Liver (tissue), 9 donors: ENCODE measurements around the gene SPZ1. TPM values are rescaled to one million over a fixed set of nuclear protein-coding genes. Genes with fewer than 3 reads are reported as not detected.

Source experiments
- DNase-seq: peaks from one replicate; pipeline ENCODE4 v3.0.0-alpha.2; 2017; ENCODE audit warnings: low spot score
- H3K27ac ChIP-seq, 2 donors: one replicate each; pipeline ENCODE4 v1.7.0; 2013; ENCODE audit warnings: inconsistent platforms in 2 of 2, low read length in 2 of 2, control low read depth in 1 of 2, low read depth in 1 of 2, mild to moderate bottlenecking in 1 of 2
- H3K27me3 ChIP-seq, 4 donors: one replicate each; pipeline versions ENCODE4 v1.6.1 to v1.7.0; 2013; ENCODE audit warnings: low read length in 3 of 4, inconsistent platforms in 1 of 4, mild to moderate bottlenecking in 1 of 4, moderate library complexity in 1 of 4; ENCODE audit not compliant: control insufficient read depth in 4 of 4, insufficient read depth in 4 of 4
- H3K36me3 ChIP-seq, 4 donors: one replicate each; pipeline versions ENCODE4 v1.6.1 to v1.7.0; 2013; ENCODE audit warnings: low read length in 3 of 4, mild to moderate bottlenecking in 3 of 4, low read depth in 1 of 4, moderate library complexity in 1 of 4; ENCODE audit not compliant: control insufficient read depth in 4 of 4, insufficient read depth in 3 of 4
- H3K4me1 ChIP-seq, 4 donors: one replicate each; pipeline versions ENCODE4 v1.6.1 to v1.7.0; 2013; ENCODE audit warnings: low read length in 3 of 4, mild to moderate bottlenecking in 3 of 4, moderate library complexity in 1 of 4; ENCODE audit not compliant: control insufficient read depth in 4 of 4, insufficient read depth in 4 of 4
- H3K4me3 ChIP-seq, 3 donors: one replicate each; pipeline versions ENCODE4 v1.6.1 to v1.7.0; 2013; ENCODE audit warnings: low read length in 3 of 3, control low read depth in 1 of 3, low read depth in 1 of 3, mild to moderate bottlenecking in 1 of 3
- H3K9ac ChIP-seq, 2 donors: one replicate each; pipeline ENCODE4 v1.7.0; 2013; ENCODE audit warnings: low read length in 2 of 2, mild to moderate bottlenecking in 2 of 2, moderate library complexity in 2 of 2, control low read depth in 1 of 2, low read depth in 1 of 2
- H3K9me3 ChIP-seq, 4 donors: one replicate each; pipeline versions ENCODE4 v1.6.1 to v1.7.0; 2013; ENCODE audit warnings: low read length in 3 of 4; ENCODE audit not compliant: control insufficient read depth in 4 of 4
- FOXA1 ChIP-seq: IDR thresholded peaks from 2 replicates; pipeline ENCODE4 v1.6.1; 2016; ENCODE audit warnings: antibody characterized with exemption
- FOXA2 ChIP-seq: IDR thresholded peaks from 2 replicates; pipeline ENCODE4 v1.6.1; 2016; ENCODE audit warnings: antibody characterized with exemption
- GABPA ChIP-seq, 2 donors: IDR thresholded peaks in 1 of 2; conservative IDR thresholded peaks in 1 of 2; 2 replicates each; pipeline ENCODE4 v1.6.1; 2016; ENCODE audit warnings: antibody characterized with exemption in 2 of 2, mild to moderate bottlenecking in 1 of 2, moderate library complexity in 1 of 2
- HNF4A ChIP-seq, 2 donors: conservative IDR thresholded peaks; 2 replicates each; pipeline ENCODE4 v1.6.1; 2016; ENCODE audit warnings: antibody characterized with exemption in 2 of 2, mild to moderate bottlenecking in 2 of 2
- HNF4G ChIP-seq: IDR thresholded peaks from 2 replicates; pipeline ENCODE4 v1.6.1; 2016; ENCODE audit warnings: antibody characterized with exemption
- JUND ChIP-seq, 2 donors: IDR thresholded peaks; 2 replicates each; pipeline ENCODE4 v1.6.1; 2016; ENCODE audit warnings: antibody characterized with exemption in 2 of 2
- RAD21 ChIP-seq, 2 donors: IDR thresholded peaks; 2 replicates each; pipeline ENCODE4 v1.6.1; 2016; ENCODE audit warnings: antibody characterized with exemption in 2 of 2, mild to moderate bottlenecking in 2 of 2
- RXRA ChIP-seq, 2 donors: IDR thresholded peaks; 2 replicates each; pipeline ENCODE4 v1.6.1; 2017 to 2018; ENCODE audit warnings: antibody characterized with exemption in 2 of 2, mild to moderate bottlenecking in 1 of 2
- TAF1 ChIP-seq: conservative IDR thresholded peaks from 2 replicates; pipeline ENCODE4 v1.6.1; 2016; ENCODE audit warnings: antibody characterized with exemption, mild to moderate bottlenecking
- YY1 ChIP-seq: IDR thresholded peaks from 2 replicates; pipeline ENCODE4 v1.6.1; 2016; ENCODE audit warnings: antibody characterized with exemption, mild to moderate bottlenecking
- WGBS: extraction: QIAGEN DNeasy Blood & Tissue Kit; methylation state at CpG from one replicate; pipeline ENCODE4 v1.1.7; 2013; 5-methylcytosine and 5-hydroxymethylcytosine counted together
- polyA plus RNA-seq, 2 donors: library from polyadenylated mRNA; stranded (reverse) in 1 of 2; unstranded in 1 of 2; fragments of 200-250 nt in 1 of 2; fragments of >200 nt in 1 of 2; fragmentation: Nextera tagmentation in 1 of 2; extraction: Ambion mirVana in 1 of 2; gene quantifications; one replicate each; pipeline versions ENCODE4 v1.2.1 to v1.2.3, GENCODE V29; 2013 to 2015
- total RNA-seq, 2 donors: library from RNA; depleted of rRNA; stranded (reverse); fragments of >200 nt; gene quantifications; one replicate each; pipeline ENCODE4 v1.2.3, GENCODE V29; 2014
- TF ChIP-seq, protein P1 (sequence below): IDR thresholded peaks from 2 replicates; pipeline ENCODE4 v1.6.1; 2016; ENCODE audit warnings: antibody characterized with exemption, mild to moderate bottlenecking
- TF ChIP-seq, protein P2 (sequence below): IDR thresholded peaks from 2 replicates; pipeline ENCODE4 v1.6.1; 2016; ENCODE audit warnings: antibody characterized with exemption
- TF ChIP-seq, protein P3 (sequence below): IDR thresholded peaks from 2 replicates; pipeline ENCODE4 v1.6.1; 2016; ENCODE audit warnings: antibody characterized with exemption
- donor health status: healthy.
- donor health status: healthy.
- donor health status: healthy.
- donor health status: healthy.
- donor health status: healthy.

Gene SPZ1
- total and polyA plus RNA-seq, 4 donors, result not detected

DNA sequence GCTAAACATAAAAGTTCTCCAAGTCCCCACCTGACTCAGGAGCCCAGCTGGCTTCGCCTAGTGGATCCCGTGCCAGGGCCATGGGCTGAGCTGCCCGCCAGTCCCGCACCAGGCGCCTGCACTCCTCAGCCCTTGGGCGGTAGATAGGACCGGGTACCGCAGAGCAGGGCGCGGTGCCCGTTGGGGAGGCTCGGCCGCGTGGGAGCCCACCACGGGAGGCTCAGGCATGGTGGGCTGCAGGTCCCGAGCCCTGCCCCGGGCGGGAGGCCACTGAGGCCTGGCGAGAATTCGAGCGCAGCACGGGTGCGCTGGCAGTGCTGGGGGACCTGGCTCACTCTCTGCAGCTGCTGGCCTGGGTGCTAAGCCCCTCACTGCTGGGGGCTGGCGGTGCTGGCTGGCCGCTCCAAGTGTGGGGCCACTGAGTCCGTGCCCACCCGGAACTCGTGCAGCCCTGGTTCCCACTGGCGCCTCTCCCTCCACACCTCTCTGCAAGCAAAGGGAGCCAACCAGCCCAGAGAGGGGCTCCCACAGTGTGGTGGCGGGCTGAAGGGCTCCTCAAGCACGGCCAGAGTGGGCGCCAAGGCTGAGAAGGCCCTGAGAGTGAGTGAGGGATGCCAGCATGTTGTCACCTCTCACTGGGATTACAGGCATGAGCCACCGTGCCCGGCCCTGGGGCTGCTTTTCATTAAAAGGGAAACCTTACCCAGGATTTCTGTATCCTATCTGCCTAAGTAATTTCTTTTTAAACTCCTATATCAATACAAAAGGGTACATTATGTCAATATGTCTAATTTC lies 9.7 kb upstream of the SPZ1 start:
- WGBS, result 96% methylated on average over 34 of the region's 34 CpGs
- H3K4me3 ChIP-seq, result no peak overlapping the region
- DNase-seq, result no peak
- H3K4me1 ChIP-seq, result no peaks in the 10 kb centered on the region
- H3K27me3 ChIP-seq, result no peaks in the 10 kb centered on the region
- H3K9ac ChIP-seq, result no peak overlapping the region
- H3K27ac ChIP-seq, result no peak overlapping the region
- peaks cover 0 to 2% (median 0%) of the 10 kb centered on the region in 4 donors for H3K9me3 ChIP-seq
- TF ChIP-seq FOXA2 (no peak), HNF4A (conservative IDR thresholded peaks at IDR 0.05) (no peak), GABPA (IDR thresholded peaks at IDR 0.05 in 1 of 2, conservative IDR thresholded peaks at IDR 0.05 in 1 of 2) (no peak), TAF1 (no peak), RXRA (IDR thresholded peaks at IDR 0.05) (no peak), RAD21 (IDR thresholded peaks at IDR 0.05) (no peak)
- TF ChIP-seq, protein P1, sequence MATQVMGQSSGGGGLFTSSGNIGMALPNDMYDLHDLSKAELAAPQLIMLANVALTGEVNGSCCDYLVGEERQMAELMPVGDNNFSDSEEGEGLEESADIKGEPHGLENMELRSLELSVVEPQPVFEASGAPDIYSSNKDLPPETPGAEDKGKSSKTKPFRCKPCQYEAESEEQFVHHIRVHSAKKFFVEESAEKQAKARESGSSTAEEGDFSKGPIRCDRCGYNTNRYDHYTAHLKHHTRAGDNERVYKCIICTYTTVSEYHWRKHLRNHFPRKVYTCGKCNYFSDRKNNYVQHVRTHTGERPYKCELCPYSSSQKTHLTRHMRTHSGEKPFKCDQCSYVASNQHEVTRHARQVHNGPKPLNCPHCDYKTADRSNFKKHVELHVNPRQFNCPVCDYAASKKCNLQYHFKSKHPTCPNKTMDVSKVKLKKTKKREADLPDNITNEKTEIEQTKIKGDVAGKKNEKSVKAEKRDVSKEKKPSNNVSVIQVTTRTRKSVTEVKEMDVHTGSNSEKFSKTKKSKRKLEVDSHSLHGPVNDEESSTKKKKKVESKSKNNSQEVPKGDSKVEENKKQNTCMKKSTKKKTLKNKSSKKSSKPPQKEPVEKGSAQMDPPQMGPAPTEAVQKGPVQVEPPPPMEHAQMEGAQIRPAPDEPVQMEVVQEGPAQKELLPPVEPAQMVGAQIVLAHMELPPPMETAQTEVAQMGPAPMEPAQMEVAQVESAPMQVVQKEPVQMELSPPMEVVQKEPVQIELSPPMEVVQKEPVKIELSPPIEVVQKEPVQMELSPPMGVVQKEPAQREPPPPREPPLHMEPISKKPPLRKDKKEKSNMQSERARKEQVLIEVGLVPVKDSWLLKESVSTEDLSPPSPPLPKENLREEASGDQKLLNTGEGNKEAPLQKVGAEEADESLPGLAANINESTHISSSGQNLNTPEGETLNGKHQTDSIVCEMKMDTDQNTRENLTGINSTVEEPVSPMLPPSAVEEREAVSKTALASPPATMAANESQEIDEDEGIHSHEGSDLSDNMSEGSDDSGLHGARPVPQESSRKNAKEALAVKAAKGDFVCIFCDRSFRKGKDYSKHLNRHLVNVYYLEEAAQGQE, result no peak
- TF ChIP-seq, protein P2, sequence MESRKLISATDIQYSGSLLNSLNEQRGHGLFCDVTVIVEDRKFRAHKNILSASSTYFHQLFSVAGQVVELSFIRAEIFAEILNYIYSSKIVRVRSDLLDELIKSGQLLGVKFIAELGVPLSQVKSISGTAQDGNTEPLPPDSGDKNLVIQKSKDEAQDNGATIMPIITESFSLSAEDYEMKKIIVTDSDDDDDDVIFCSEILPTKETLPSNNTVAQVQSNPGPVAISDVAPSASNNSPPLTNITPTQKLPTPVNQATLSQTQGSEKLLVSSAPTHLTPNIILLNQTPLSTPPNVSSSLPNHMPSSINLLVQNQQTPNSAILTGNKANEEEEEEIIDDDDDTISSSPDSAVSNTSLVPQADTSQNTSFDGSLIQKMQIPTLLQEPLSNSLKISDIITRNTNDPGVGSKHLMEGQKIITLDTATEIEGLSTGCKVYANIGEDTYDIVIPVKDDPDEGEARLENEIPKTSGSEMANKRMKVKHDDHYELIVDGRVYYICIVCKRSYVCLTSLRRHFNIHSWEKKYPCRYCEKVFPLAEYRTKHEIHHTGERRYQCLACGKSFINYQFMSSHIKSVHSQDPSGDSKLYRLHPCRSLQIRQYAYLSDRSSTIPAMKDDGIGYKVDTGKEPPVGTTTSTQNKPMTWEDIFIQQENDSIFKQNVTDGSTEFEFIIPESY, result no peak
- H3K36me3 ChIP-seq, result no peaks in the 10 kb centered on the region

DNA sequence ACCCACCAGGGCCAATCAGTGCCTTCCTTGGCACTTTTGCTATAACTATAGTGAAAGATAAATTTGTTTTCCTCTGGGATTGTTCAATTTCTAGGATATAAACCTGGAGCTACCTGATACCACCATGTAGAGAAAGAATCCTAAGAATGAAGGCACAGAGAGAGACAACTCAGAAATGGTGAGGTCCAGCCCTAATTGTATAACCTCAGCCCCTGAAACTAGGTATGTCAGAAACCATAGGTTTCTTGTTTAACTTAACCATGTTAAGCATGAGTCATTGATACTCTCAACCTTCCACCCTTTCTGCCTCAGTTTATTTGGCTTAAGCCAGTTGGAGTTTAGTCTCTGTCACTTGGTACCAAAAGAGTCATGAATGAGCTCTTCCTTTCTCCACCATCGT lies 4.6 kb upstream of the SPZ1 start:
- H3K27ac ChIP-seq, result no peak overlapping the region
- H3K9me3 ChIP-seq, result no peaks in the 10 kb centered on the region
- H3K4me1 ChIP-seq, result no peaks in the 10 kb centered on the region
- no peak overlapping the region for H3K9ac ChIP-seq
- no peaks in the 10 kb centered on the region for H3K27me3 ChIP-seq
- no peak for DNase-seq
- no peaks in the 10 kb centered on the region for H3K36me3 ChIP-seq
- TF ChIP-seq TAF1, result no peak
- no peak for TF ChIP-seq GABPA (IDR thresholded peaks at IDR 0.05 in 1 of 2, conservative IDR thresholded peaks at IDR 0.05 in 1 of 2)
- TF ChIP-seq FOXA1, result no peak
- TF ChIP-seq RXRA (IDR thresholded peaks at IDR 0.05), result no peak
- TF ChIP-seq RAD21 (IDR thresholded peaks at IDR 0.05), result no peak
- WGBS, result 93% methylated on average over 1 of the region's 1 CpG
- H3K4me3 ChIP-seq, result no peak overlapping the region

DNA sequence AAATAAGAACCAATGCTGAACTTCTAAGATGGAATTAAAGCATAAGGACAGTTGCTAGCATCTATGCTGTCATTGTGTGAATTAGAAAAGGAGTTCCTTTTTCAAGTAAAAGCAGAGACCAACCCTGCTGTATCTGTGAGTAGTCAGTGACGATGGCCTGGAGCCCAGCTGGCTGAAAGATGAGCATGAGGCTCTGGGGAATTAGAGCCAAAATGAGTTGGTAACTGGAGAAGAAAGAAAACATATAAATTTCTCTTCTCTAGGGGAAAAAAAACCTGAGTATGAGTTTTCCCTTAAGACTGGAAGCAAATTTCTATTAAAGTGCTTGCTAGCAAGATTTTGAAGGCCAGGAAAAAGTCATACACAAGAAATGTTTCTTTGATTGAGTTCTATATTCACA lies 1.6 kb upstream of the SPZ1 start:
- WGBS, result 82% methylated on average over 1 of the region's 1 CpG
- no peak for DNase-seq
- no peaks in the 10 kb centered on the region for H3K27me3 ChIP-seq
- H3K36me3 ChIP-seq, result no peaks in the 10 kb centered on the region
- H3K9me3 ChIP-seq, result no peaks in the 10 kb centered on the region
- TF ChIP-seq, protein P3, sequence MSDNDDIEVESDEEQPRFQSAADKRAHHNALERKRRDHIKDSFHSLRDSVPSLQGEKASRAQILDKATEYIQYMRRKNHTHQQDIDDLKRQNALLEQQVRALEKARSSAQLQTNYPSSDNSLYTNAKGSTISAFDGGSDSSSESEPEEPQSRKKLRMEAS, result no peak
- TF ChIP-seq TAF1, result no peak
- no peak for TF ChIP-seq YY1
- no peak for TF ChIP-seq JUND (IDR thresholded peaks at IDR 0.05)
- no peak for TF ChIP-seq FOXA2
- TF ChIP-seq HNF4G, result no peak
- TF ChIP-seq, protein P2, result no peak
- no peak for TF ChIP-seq RAD21 (IDR thresholded peaks at IDR 0.05)
- no peak overlapping the region for H3K27ac ChIP-seq
- H3K4me3 ChIP-seq, result no peak overlapping the region
- no peaks in the 10 kb centered on the region for H3K4me1 ChIP-seq
- H3K9ac ChIP-seq, result no peak overlapping the region
